T1000 (cell line): Measurements from ENCODE around the gene TSSK2.

Experiments used
- DNase-seq: peaks from one replicate; lab custom pipeline; 2025; ENCODE audit warnings: mixed read lengths; lab: John Stamatoyannopoulos, UW

Gene TSSK2

GRCh38 chr22:19106886-19107729 lies 24.0 kb upstream of the TSSK2 start:
- no peak for DNase-seq

- DNase-seq: no peak
These were observed 23.4 kb upstream of the TSSK2 start for GRCh38 chr22:19107730-19108074.

- DNase-seq: no peak
These were observed 22.3 kb upstream of the TSSK2 start for GRCh38 chr22:19108807-19109197.

GRCh38 chr22:19109198-19110063 lies 21.7 kb upstream of the TSSK2 start:
- no peak for DNase-seq

GRCh38 chr22:19110064-19110458 lies 21.0 kb upstream of the TSSK2 start:
- DNase-seq: no peak

- DNase-seq: no peak
These were observed 20.5 kb upstream of the TSSK2 start for GRCh38 chr22:19110646-19111045.

- DNase-seq: no peak
These were observed 20.0 kb upstream of the TSSK2 start for GRCh38 chr22:19111140-19111539.

GRCh38 chr22:19111584-19111983 lies 19.5 kb upstream of the TSSK2 start:
- DNase-seq: no peak

GRCh38 chr22:19113429-19113828 lies 17.7 kb upstream of the TSSK2 start:
- DNase-seq: no peak

GRCh38 chr22:19114984-19115552 lies 16.0 kb upstream of the TSSK2 start:
- DNase-seq: no peak

GRCh38 chr22:19115628-19116027 lies 15.5 kb upstream of the TSSK2 start:
- DNase-seq: no peak

- no peak for DNase-seq
These were observed 14.0 kb upstream of the TSSK2 start for GRCh38 chr22:19117111-19117512.

GRCh38 chr22:19118329-19118880 lies 12.7 kb upstream of the TSSK2 start:
- DNase-seq: no peak

GRCh38 chr22:19119949-19120348 lies 11.2 kb upstream of the TSSK2 start:
- DNase-seq: no peak

GRCh38 chr22:19120829-19121630 lies 10.1 kb upstream of the TSSK2 start:
- peak; percentile 24 for DNase-seq

- no peak for DNase-seq
These were observed 9.4 kb upstream of the TSSK2 start for GRCh38 chr22:19121631-19122142.

GRCh38 chr22:19122143-19122751 lies 8.9 kb upstream of the TSSK2 start, which contains the start of gene DGCR2:
TSS of gene DGCR2 (minus strand) at chr22:19122412. CDS start at chr22:19122206, 206 bp downstream.
- DNase-seq: peak; percentile 93

GRCh38 chr22:19122752-19123492 lies 8.2 kb upstream of the TSSK2 start:
- DNase-seq: no peak

- no peak for DNase-seq
These were observed 7.2 kb upstream of the TSSK2 start for GRCh38 chr22:19123936-19124335.

GRCh38 chr22:19124377-19124776 lies 6.7 kb upstream of the TSSK2 start:
- DNase-seq: no peak
